DLD1 (cell line): ENCODE results near the gene AP1M1.

Experiments
- in situ Hi-C: cut with HindIII; loops from 2 replicates; pipeline ENCODE4 v1.10.0; 2017; ENCODE audit warnings: low sequenced_read_pairs

AP1M1 gene

DNA sequence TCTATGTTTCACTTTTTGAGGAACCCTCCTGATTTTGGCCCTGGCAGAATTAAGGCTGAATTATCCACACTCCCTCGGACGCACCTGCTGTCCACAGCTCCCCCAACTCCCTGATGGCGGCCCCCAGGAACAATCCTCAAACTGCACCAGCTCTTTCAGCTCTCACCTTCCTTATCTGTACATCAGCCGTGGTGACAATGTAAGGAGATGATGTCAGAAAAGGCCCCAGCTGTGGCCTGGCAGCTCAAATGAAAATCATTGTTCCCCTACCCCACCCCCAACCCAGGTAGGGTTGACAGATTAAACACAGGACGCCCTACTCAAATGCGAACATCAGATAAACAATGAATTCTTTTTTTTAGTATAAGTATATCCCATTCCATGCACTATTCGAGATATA, 91.9 kb downstream of the AP1M1 start:
- in situ Hi-C loops, result no loop called here

DNA sequence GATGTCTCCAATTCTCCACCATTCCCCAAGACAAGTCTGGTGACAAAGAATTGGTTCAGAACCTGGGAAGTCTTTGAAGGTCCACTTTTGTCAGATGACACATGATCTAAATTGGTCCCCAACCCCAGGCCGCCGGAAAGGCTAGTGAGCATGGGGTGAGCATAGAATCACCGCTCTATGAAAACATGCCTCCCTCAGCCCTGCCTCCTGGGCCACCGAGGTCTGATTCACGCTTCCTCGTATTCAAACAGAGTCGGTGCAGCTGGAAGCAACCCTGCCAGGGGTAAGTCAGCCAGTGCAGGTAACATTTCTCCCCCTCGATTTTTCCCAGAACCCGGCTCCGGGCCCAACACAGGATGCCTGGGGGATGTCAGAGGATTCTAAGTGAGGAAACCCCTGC, 93.0 kb downstream of the AP1M1 start:
- in situ Hi-C loops, result no loop called here

GRCh38 chr19:16293118-16294091, 95.7 kb downstream of the AP1M1 start:
- in situ Hi-C loops, result no loop called here

GRCh38 chr19:16295057-16295456, 97.3 kb downstream of the AP1M1 start:
- in situ Hi-C loops, result no loop called here
